HCT116 (cell line): ENCODE results near the gene SLC35C1.

ENCODE experiments used
- EZH2phosphoT487 ChIP-seq: fragments of 200-600 bp; IDR thresholded peaks from 2 replicates; pipeline ENCODE4 v1.6.1; 2018; ENCODE audit warnings: antibody characterized with exemption, borderline replicate concordance
- FOSL1 ChIP-seq: IDR thresholded peaks from 2 replicates; pipeline ENCODE4 v1.6.1; 2012; ENCODE audit warnings: low read depth
- POLR2A ChIP-seq: IDR thresholded peaks from 2 replicates; pipeline ENCODE4 v1.7.0; 2011; ENCODE audit warnings: borderline replicate concordance; ENCODE audit not compliant: insufficient read depth, insufficient read length; ENCODE audit errors: extremely low read depth
- POLR2AphosphoS5 ChIP-seq: IDR thresholded peaks from 2 replicates; pipeline ENCODE4 v1.6.1; 2011; ENCODE audit warnings: mild to moderate bottlenecking, low read depth, low read length, moderate library complexity
- SIN3A ChIP-seq: IDR thresholded peaks from 2 replicates; pipeline ENCODE4 v1.6.1; 2012; ENCODE audit warnings: low read depth
- TCF7L2 ChIP-seq: IDR thresholded peaks from 2 replicates; pipeline ENCODE4 v1.7.0; 2011; ENCODE audit warnings: borderline replicate concordance, inconsistent platforms; ENCODE audit not compliant: insufficient read depth, insufficient read length; ENCODE audit errors: extremely low read depth
- YY1 ChIP-seq: IDR thresholded peaks from 2 replicates; pipeline ENCODE4 v1.6.1; 2011; ENCODE audit warnings: low read length, low read depth, moderate library complexity, mild to moderate bottlenecking; ENCODE audit not compliant: insufficient replicate concordance; ENCODE audit errors: extremely low read depth
- ZNF274 ChIP-seq: fragments of 200-500 bp; sonication (Bioruptor generic); IDR thresholded peaks from 2 replicates; pipeline ENCODE4 v1.6.1; 2014; ENCODE audit warnings: mild to moderate bottlenecking, low read depth, low read length, inconsistent platforms
- TF ChIP-seq, protein P1 (sequence below), 3 experiments: fragments of 200-600 bp in 1 of 3; sonication (generic) in 1 of 3; IDR thresholded peaks in 2 of 3; conservative IDR thresholded peaks in 1 of 3; 2 replicates each; pipeline ENCODE4 v1.5.1; 2012 to 2017; ENCODE audit warnings: low read depth in 2 of 3, low read length in 2 of 3, antibody characterized with exemption in 1 of 3, borderline replicate concordance in 1 of 3, control low read depth in 1 of 3, mild to moderate bottlenecking in 1 of 3, mixed read lengths in 1 of 3, mixed run types in 1 of 3, moderate library complexity in 1 of 3; ENCODE audit not compliant: insufficient read depth in 1 of 3

DNA sequence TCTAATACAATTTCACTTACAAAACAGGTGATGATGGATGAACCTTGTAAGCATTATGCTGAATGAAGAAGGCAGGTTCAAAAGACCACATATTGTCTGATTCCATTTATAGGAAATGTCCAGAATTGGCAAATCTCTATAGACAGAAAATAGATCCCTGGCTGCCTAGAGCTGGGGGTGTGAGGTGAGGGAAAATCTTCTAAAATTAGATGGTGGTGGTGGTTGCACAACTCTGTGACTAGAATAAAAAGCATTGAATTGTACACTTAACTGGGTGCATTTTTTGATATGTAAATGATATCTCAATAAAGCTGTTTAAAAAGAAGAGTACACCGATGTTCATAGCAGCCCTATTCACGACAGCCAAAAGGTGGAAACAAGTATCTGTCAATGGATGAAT, 25.6 kb downstream of the SLC35C1 start:
- TF ChIP-seq, protein P1, sequence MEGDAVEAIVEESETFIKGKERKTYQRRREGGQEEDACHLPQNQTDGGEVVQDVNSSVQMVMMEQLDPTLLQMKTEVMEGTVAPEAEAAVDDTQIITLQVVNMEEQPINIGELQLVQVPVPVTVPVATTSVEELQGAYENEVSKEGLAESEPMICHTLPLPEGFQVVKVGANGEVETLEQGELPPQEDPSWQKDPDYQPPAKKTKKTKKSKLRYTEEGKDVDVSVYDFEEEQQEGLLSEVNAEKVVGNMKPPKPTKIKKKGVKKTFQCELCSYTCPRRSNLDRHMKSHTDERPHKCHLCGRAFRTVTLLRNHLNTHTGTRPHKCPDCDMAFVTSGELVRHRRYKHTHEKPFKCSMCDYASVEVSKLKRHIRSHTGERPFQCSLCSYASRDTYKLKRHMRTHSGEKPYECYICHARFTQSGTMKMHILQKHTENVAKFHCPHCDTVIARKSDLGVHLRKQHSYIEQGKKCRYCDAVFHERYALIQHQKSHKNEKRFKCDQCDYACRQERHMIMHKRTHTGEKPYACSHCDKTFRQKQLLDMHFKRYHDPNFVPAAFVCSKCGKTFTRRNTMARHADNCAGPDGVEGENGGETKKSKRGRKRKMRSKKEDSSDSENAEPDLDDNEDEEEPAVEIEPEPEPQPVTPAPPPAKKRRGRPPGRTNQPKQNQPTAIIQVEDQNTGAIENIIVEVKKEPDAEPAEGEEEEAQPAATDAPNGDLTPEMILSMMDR (IDR thresholded peaks at IDR 0.05 in 2 of 3, conservative IDR thresholded peaks at IDR 0.05 in 1 of 3; ENCODE audit: borderline replicate concordance in 1 of 3, insufficient read depth in 1 of 3, low read depth in 2 of 3, low read length in 2 of 3), result no peak
- TF ChIP-seq ZNF274, result no peak
- no peak for TF ChIP-seq TCF7L2
- TF ChIP-seq SIN3A, result no peak
- no peak for TF ChIP-seq FOSL1
- TF ChIP-seq POLR2A, result no peak
- no peak for TF ChIP-seq POLR2AphosphoS5
- TF ChIP-seq EZH2phosphoT487, result no peak
- TF ChIP-seq YY1, result no peak
